Fibroblast of the aortic adventitia (primary cell): ENCODE data around the gene ZBTB16. TPM values are rescaled to one million over a fixed set of nuclear protein-coding genes. Genes with fewer than 3 reads are reported as not detected.

ENCODE experiments used
- DNase-seq: peaks from one replicate; pipeline ENCODE4 v3.0.0-alpha.2; 2010; ENCODE audit warnings: low read depth
- H3K4me3 ChIP-seq: 2 replicates; pipeline ENCODE4 v1.5.1; 2011; ENCODE audit warnings: low read depth, mild to moderate bottlenecking, control low read depth, low read length, moderate library complexity
- CTCF ChIP-seq: IDR thresholded peaks from 2 replicates; pipeline ENCODE4 v1.5.1; 2011; ENCODE audit warnings: mild to moderate bottlenecking, low read length, control low read depth, inconsistent platforms; ENCODE audit not compliant: insufficient read depth
- total RNA-seq: library from RNA; depleted of rRNA; stranded (reverse); fragments of >200 nt; gene quantifications from 2 replicates; pipeline ENCODE4 v1.2.3, GENCODE V29; 2012; ENCODE audit warnings: low replicate concordance

The ZBTB16 gene
- total RNA-seq, 1 donor, result 0.27 TPM

GRCh38 chr11:114088836-114089235, 29.3 kb downstream of the ZBTB16 start:
- H3K4me3 ChIP-seq, result no peak overlapping the region
- no peak for TF ChIP-seq CTCF
- DNase-seq, result no peak

- no peak overlapping the region for H3K4me3 ChIP-seq
- DNase-seq, result no peak
- TF ChIP-seq CTCF, result no peak
Observed at GRCh38 chr11:114089748-114090147, 30.2 kb downstream of the ZBTB16 start.

- no peak for TF ChIP-seq CTCF
- H3K4me3 ChIP-seq, result no peak overlapping the region
- DNase-seq, result no peak
Observed at GRCh38 chr11:114090225-114090910, 30.9 kb downstream of the ZBTB16 start.

GRCh38 chr11:114090976-114091375, 31.5 kb downstream of the ZBTB16 start:
- TF ChIP-seq CTCF, result no peak
- H3K4me3 ChIP-seq, result no peak overlapping the region
- no peak for DNase-seq

GRCh38 chr11:114091516-114092397, 32.2 kb downstream of the ZBTB16 start:
- no peak for DNase-seq
- H3K4me3 ChIP-seq, result no peak overlapping the region
- no peak for TF ChIP-seq CTCF

GRCh38 chr11:114092478-114092877, 33.0 kb downstream of the ZBTB16 start:
- TF ChIP-seq CTCF, result no peak
- no peak overlapping the region for H3K4me3 ChIP-seq
- no peak for DNase-seq
